ENCODE data around the gene CPLANE2.

CPLANE2 gene

GRCh38 chr1:16213013-16213412 lies 24.0 kb downstream of the CPLANE2 start:
- TF ChIP-seq CTCF (conservative IDR thresholded peaks at IDR 0.05; ENCODE audit: low read depth, low read length): no peak
- DNase-seq (ENCODE audit: low read depth): no peak

GRCh38 chr1:16212251-16212961 lies 24.6 kb downstream of the CPLANE2 start, which contains the start of gene ARHGEF19:
Gene ARHGEF19 (minus strand): TSS chr1:16212652. CDS start chr1:16209054, 3,598 bp downstream.
- TF ChIP-seq CTCF (conservative IDR thresholded peaks at IDR 0.05; ENCODE audit: low read depth, low read length): no peak
- no peak for DNase-seq (ENCODE audit: low read depth)
- H3K4me3 ChIP-seq (ENCODE audit: low read depth, low read length): no peak within 1 kb of the TSS

More at GRCh38 chr1:16213013-16213412, 24.0 kb downstream of the CPLANE2 start:
- H3K4me3 ChIP-seq (ENCODE audit: low read depth, low read length): no peak overlapping the region

DNA sequence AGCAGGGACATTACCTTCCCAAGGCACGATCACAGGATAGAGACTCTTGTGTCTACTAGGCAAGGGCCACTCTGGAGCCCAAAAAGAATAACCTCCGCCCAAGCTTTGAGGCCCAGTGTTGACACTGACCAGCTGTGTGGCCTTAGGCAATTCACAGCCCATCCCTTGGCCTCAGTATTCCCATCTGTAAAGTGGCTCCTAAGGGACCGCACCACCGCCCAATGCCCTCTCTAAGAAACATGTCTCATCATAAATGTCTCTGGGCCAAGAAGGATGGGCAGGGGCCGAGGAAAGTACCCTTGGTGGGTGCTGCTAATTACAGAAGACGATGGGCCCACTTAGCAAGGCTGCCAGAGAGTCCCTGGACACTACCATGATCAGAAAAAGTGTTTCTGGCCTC lies 25.2 kb downstream of the CPLANE2 start:
- DNase-seq (ENCODE audit: low read depth): no peak
- TF ChIP-seq CTCF (conservative IDR thresholded peaks at IDR 0.05; ENCODE audit: low read depth, low read length): no peak
- H3K4me3 ChIP-seq (ENCODE audit: low read depth, low read length): no peak overlapping the region

DNA sequence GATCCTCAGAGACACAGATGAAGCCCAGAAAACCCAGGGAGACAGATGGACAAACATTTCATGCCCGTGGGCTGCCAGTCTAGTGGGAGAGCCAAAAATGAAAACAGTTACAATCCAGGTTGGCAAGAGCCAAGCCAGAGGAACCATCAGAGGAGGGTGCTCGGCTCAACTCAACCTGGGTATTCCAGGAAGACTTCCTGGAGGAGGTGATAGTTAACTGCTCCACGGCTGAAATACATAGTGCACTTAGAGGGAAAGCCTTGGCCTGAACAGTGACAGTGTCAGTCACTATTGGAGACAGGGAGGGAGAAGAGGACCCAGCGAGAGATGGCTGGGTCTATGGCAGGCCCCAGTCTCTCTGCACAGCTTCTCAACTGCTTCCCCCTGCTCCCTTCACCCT lies 26.4 kb downstream of the CPLANE2 start:
- no peak overlapping the region for H3K4me3 ChIP-seq (ENCODE audit: low read depth, low read length)
- no peak for TF ChIP-seq CTCF (conservative IDR thresholded peaks at IDR 0.05; ENCODE audit: low read depth, low read length)
- DNase-seq (ENCODE audit: low read depth): no peak

DNA sequence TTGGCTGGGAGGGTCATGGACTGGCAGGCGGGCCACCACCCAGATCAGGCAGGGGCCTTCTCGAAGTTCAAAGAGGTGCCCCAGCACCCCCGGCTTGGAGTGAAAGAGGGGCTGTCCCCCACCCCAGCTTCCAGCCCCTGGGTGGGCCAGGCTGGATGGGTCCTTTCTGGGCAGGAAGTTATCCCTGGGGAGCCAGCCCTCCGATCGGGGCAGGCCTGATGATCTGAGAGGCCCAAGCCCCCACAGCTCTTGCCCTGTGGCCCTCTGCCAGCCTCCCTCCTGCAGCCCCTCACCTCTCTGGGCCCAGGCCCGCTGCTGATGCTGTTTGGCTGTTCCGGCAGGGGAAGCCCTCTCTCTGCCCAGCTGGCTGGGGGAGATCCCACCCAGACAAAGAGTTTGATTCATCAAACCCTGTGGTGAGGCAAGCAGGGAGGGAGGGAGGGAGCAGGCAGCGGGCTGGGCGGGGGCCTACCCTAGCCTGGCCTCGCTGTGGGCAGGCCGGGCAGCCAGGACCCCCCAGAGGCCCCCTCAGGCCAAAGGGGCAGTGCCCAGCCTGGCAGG lies 27.1 kb downstream of the CPLANE2 start:
- no peak for TF ChIP-seq CTCF (conservative IDR thresholded peaks at IDR 0.05; ENCODE audit: low read depth, low read length)
- no peak overlapping the region for H3K4me3 ChIP-seq (ENCODE audit: low read depth, low read length)
- DNase-seq (ENCODE audit: low read depth): no peak

GRCh38 chr1:16209132-16209846 lies 27.7 kb downstream of the CPLANE2 start:
- no peak overlapping the region for H3K4me3 ChIP-seq (ENCODE audit: low read depth, low read length)
- no peak for TF ChIP-seq CTCF (conservative IDR thresholded peaks at IDR 0.05; ENCODE audit: low read depth, low read length)
- DNase-seq (ENCODE audit: low read depth): no peak

Measured in choroid plexus epithelial cell (primary cell).